CD4-positive, alpha-beta T cell (primary cell): Measurements from ENCODE around the gene PLEK2. TPM values are rescaled to one million over a fixed set of nuclear protein-coding genes. Genes with fewer than 3 reads are reported as not detected.

Source experiments
- ATAC-seq: fragments of 200-7000 bp; cut with Tn5 transposase; one replicate; pipeline ENCODE4 v1.10.0; 2022; ENCODE audit warnings: mild to moderate bottlenecking; ENCODE audit not compliant: poor library complexity
- CTCF ChIA-PET: fragments of 350-600 bp; sonication (Branson Sonifier 250); formaldehyde crosslinking; loops from one replicate; lab custom pipeline; 2021; ENCODE audit warnings: antibody characterized with exemption, inconsistent platforms; lab: Charles Lee
- POLR2A ChIA-PET: fragments of 350-600 bp; sonication (Branson Sonifier 250); formaldehyde crosslinking; loops from one replicate; lab custom pipeline; 2021; ENCODE audit warnings: antibody characterized with exemption, inconsistent platforms; lab: Charles Lee
- DNase-seq, 14 experiments: peaks; one replicate each; pipeline ENCODE4 v3.0.0-alpha.2; 2013 to 2020; ENCODE audit warnings: mixed read lengths in 2 of 14
- H3K27ac ChIP-seq, 2 donors: one replicate each; pipeline versions ENCODE4 v1.5.1 to v1.7.0; 2013; ENCODE audit warnings: low read length in 2 of 2, low read depth in 1 of 2, mild to moderate bottlenecking in 1 of 2
- H3K27me3 ChIP-seq, 2 experiments: 1 replicate in 1 of 2; 2 replicates in 1 of 2; pipeline versions ENCODE4 v1.6.1 to v1.7.0; 2013; ENCODE audit warnings: low read length in 2 of 2, control low read depth in 1 of 2, mild to moderate bottlenecking in 1 of 2, moderate library complexity in 1 of 2; ENCODE audit not compliant: insufficient read depth in 2 of 2, control insufficient read depth in 1 of 2
- H3K36me3 ChIP-seq: one replicate; pipeline ENCODE4 v1.6.1; 2013; ENCODE audit warnings: low read length, control low read depth; ENCODE audit not compliant: insufficient read depth
- H3K4me1 ChIP-seq: one replicate; pipeline ENCODE4 v1.6.1; 2013; ENCODE audit warnings: low read length, control low read depth; ENCODE audit not compliant: insufficient read depth
- H3K4me3 ChIP-seq: one replicate; pipeline ENCODE4 v1.5.1; 2013; ENCODE audit warnings: mild to moderate bottlenecking, low read length, moderate library complexity
- H3K9me3 ChIP-seq, 2 experiments: 1 replicate in 1 of 2; 2 replicates in 1 of 2; pipeline versions ENCODE4 v1.6.1 to v1.7.0; 2013; ENCODE audit warnings: low read length in 2 of 2, mild to moderate bottlenecking in 2 of 2, control low read depth in 1 of 2, moderate library complexity in 1 of 2; ENCODE audit not compliant: control insufficient read depth in 1 of 2, insufficient read depth in 1 of 2
- H3K27ac Mint-ChIP-seq: one replicate; pipeline ENCODE4 v1.8.0; 2020; ENCODE audit warnings: mixed read lengths
- H3K27me3 Mint-ChIP-seq: one replicate; pipeline ENCODE4 v1.8.0; 2021; ENCODE audit warnings: mixed read lengths
- H3K36me3 Mint-ChIP-seq: one replicate; pipeline ENCODE4 v1.8.0; 2021; ENCODE audit warnings: low read depth, mixed read lengths
- H3K4me1 Mint-ChIP-seq: one replicate; pipeline ENCODE4 v1.8.0; 2021; ENCODE audit warnings: low read depth, mixed read lengths
- H3K4me3 Mint-ChIP-seq: one replicate; pipeline ENCODE4 v1.8.0; 2020; ENCODE audit warnings: mild to moderate bottlenecking, mixed read lengths
- H3K9me3 Mint-ChIP-seq: one replicate; pipeline ENCODE4 v1.8.0; 2020; ENCODE audit warnings: mixed read lengths
- intact Hi-C, 2 experiments: fragments of 100-400 bp; cut with DNase I in 1 of 2; cut with micrococcal nuclease in 1 of 2; formaldehyde crosslinking; loops; one replicate each; pipeline versions ENCODE4 v1.15.1 to v1.9.0; 2023 to 2025; cut with DNase I, micrococcal nuclease
- total RNA-seq, 174 experiments: library from RNA in 2 of 174; stranded (reverse) in 2 of 174; gene quantifications; one replicate each; pipeline ENCODE4 v1.2.3 and lab custom pipeline; 2021 to 2026
- TF ChIP-seq, protein P1 (sequence below): fragments of 200-600 bp; IDR thresholded peaks from one replicate; pipeline ENCODE4 v1.8.0; 2022; ENCODE audit warnings: antibody characterized with exemption, mild to moderate bottlenecking

PLEK2 gene
- total RNA-seq, 2 experiments from 2014 or later, result 1.3 to 1.4 TPM

DNA sequence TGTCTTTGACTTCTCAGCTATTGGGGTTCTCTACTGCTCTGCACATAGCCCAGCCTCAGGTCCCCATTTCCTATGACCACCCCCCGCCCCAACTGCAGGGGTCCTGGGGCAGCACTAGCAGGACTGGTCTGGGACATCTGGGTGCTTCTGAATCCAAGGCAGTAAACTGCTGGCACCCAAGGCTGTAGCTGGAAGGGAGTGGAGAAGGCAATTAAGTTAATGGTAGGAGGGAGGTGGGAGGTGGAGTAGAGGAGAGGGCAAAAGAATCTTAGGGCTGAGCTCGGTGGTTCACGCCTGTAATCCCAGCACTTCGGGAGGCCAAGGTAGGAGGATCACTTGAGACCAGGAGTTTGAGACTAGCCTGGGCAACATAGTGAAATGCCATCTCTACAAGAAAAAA is 11.5 kb downstream of the PLEK2 start:
- Mint-ChIP-seq H3K4me1 (no peaks in the 10 kb centered on the region), H3K9me3 (no peaks in the 10 kb centered on the region), H3K4me3 (no peak overlapping the region), H3K27ac (no peak overlapping the region), H3K27me3 (no peaks in the 10 kb centered on the region), H3K36me3 (no peaks in the 10 kb centered on the region)
- ChIA-PET CTCF (no interaction called here), POLR2A (no interaction called here)
- TF ChIP-seq, protein P1, sequence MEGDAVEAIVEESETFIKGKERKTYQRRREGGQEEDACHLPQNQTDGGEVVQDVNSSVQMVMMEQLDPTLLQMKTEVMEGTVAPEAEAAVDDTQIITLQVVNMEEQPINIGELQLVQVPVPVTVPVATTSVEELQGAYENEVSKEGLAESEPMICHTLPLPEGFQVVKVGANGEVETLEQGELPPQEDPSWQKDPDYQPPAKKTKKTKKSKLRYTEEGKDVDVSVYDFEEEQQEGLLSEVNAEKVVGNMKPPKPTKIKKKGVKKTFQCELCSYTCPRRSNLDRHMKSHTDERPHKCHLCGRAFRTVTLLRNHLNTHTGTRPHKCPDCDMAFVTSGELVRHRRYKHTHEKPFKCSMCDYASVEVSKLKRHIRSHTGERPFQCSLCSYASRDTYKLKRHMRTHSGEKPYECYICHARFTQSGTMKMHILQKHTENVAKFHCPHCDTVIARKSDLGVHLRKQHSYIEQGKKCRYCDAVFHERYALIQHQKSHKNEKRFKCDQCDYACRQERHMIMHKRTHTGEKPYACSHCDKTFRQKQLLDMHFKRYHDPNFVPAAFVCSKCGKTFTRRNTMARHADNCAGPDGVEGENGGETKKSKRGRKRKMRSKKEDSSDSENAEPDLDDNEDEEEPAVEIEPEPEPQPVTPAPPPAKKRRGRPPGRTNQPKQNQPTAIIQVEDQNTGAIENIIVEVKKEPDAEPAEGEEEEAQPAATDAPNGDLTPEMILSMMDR, result no peak
- Histone ChIP-seq H3K27me3 (no peaks in the 10 kb centered on the region), H3K4me1 (no peaks in the 10 kb centered on the region), H3K36me3 (no peaks in the 10 kb centered on the region), H3K27ac (no peak overlapping the region), H3K4me3 (no peak overlapping the region), H3K9me3 (no peaks in the 10 kb centered on the region)
- no peak for ATAC-seq
- no peak for DNase-seq
- intact Hi-C loops, result no loop called here

DNA sequence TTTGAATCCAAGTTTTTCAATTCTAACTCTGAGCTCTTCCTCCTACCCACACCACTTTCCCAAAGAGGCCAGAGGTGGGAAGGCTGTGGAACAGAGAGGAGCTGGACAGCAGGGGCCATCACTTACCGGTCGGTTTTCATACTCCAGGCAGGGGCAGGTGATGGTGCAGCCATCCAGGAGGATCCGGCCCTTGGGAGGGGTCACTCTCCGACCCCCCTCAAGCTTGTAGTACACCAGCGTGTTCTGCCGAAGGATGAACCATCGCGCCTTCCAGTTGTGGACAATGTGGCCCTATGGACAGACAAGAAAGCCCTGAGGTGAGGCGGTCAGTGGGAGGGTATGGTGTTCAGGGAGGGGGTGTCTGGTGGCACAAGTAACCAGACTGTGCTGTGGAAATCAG is 14.4 kb downstream of the PLEK2 start:
- no peak overlapping the region for H3K27ac ChIP-seq
- H3K4me1 Mint-ChIP-seq, result no peaks in the 10 kb centered on the region

DNA sequence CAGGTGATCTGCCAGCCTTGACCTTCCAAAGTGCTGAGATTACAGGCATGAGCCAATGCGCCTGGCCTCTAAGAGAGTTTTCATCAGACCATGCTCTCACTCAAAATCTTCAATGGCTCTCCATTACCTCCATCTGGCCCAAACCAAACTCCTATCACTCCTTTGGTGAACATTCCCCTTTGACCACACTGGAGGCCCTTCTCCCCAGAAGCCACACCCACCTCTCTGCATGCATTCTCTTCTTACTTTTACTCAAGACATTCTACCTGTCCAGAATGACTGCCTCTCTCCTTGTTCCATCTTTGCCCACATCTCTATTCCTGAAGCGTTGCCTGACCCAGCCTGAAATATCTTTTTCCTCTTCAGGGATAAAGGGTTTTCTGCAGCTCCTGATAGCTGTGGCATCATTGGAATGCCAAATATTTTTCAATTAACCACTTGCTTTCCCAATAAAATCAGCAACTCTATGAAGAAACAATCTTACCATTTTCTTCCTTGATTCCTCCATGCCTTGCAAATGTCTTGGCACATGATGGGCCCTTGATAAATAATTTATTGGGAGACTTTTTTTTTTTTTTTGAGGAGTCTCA is 15.5 kb downstream of the PLEK2 start:
- no peak overlapping the region for H3K4me3 Mint-ChIP-seq
- no peak overlapping the region for H3K27ac Mint-ChIP-seq
- TF ChIP-seq, protein P1, result no peak
- H3K36me3 Mint-ChIP-seq, result no peaks in the 10 kb centered on the region
- ChIA-PET POLR2A (no interaction called here), CTCF (no interaction called here)
- H3K27me3 ChIP-seq, result no peaks in the 10 kb centered on the region
- no peaks in the 10 kb centered on the region for H3K27me3 Mint-ChIP-seq
- no peak overlapping the region for H3K27ac ChIP-seq
- H3K4me1 Mint-ChIP-seq, result peaks cover 6% of the 10 kb centered on the region
- H3K9me3 ChIP-seq, result no peaks in the 10 kb centered on the region
- ATAC-seq (no peak), DNase-seq (no peak)
- no peaks in the 10 kb centered on the region for H3K36me3 ChIP-seq
- H3K4me3 ChIP-seq, result no peak overlapping the region
- H3K9me3 Mint-ChIP-seq, result no peaks in the 10 kb centered on the region
- peaks cover 4% of the 10 kb centered on the region for H3K4me1 ChIP-seq
- intact Hi-C loops, result no loop called here

More for the DNA sequence above, 14.4 kb downstream of the PLEK2 start:
- Mint-ChIP-seq H3K27ac (no peak overlapping the region), H3K4me3 (no peak overlapping the region), H3K27me3 (no peaks in the 10 kb centered on the region), H3K9me3 (no peaks in the 10 kb centered on the region), H3K36me3 (no peaks in the 10 kb centered on the region)
- H3K4me1 ChIP-seq, result no peaks in the 10 kb centered on the region
- no peak overlapping the region for H3K4me3 ChIP-seq
- ChIA-PET POLR2A (no interaction called here), CTCF (no interaction called here)
- H3K27me3 ChIP-seq, result no peaks in the 10 kb centered on the region
- intact Hi-C loops, result no loop called here
- TF ChIP-seq, protein P1, result no peak
- no peak for DNase-seq
- H3K36me3 ChIP-seq, result no peaks in the 10 kb centered on the region
- no peaks in the 10 kb centered on the region for H3K9me3 ChIP-seq
- no peak for ATAC-seq
